Mesothelial cell of epicardium (in vitro differentiated cells): ENCODE results near the gene RNF13. TPM values are rescaled to one million over a fixed set of nuclear protein-coding genes. Genes with fewer than 3 reads are reported as not detected.
"Not testable (repeated sequence)": the region's sequence is repeated elsewhere in the genome, so short reads cannot be mapped to it uniquely, and the experiment has no call there.

ENCODE experiments used
- DNase-seq, 2 experiments: peaks; one replicate each; pipeline ENCODE4 v3.0.0; 2021; ENCODE audit warnings: low spot score in 2 of 2; ENCODE audit not compliant: unreplicated experiment in 2 of 2
- H3K27ac Mint-ChIP-seq: 2 replicates; pipeline ENCODE4 v1.8.0; 2021; ENCODE audit warnings: mixed read lengths
- H3K27me3 Mint-ChIP-seq: 2 replicates; pipeline ENCODE4 v1.8.0; 2021; ENCODE audit warnings: low read depth, mixed read lengths
- H3K36me3 Mint-ChIP-seq: 2 replicates; pipeline ENCODE4 v1.8.0; 2021; ENCODE audit warnings: mixed read lengths
- H3K4me1 Mint-ChIP-seq: 2 replicates; pipeline ENCODE4 v1.8.0; 2021; ENCODE audit warnings: mixed read lengths
- H3K4me3 Mint-ChIP-seq: 2 replicates; pipeline ENCODE4 v1.8.0; 2021; ENCODE audit warnings: mild to moderate bottlenecking, moderate library complexity, mixed read lengths
- H3K9me3 Mint-ChIP-seq: 2 replicates; pipeline ENCODE4 v1.8.0; 2021; ENCODE audit warnings: mixed read lengths
- total RNA-seq: library from RNA; stranded (reverse); gene quantifications from 3 replicates; pipeline ENCODE4 v1.2.1, GENCODE V29; 2021
- TF ChIP-seq, protein P1 (sequence below): fragments of 200-600 bp; sonication (generic); IDR thresholded peaks from one replicate; pipeline ENCODE4 v1.5.0; 2021; ENCODE audit warnings: antibody characterized with exemption; ENCODE audit not compliant: unreplicated experiment

RNF13 gene
- total RNA-seq, 1 donor from 2014 or later, result 29.8 TPM

DNA sequence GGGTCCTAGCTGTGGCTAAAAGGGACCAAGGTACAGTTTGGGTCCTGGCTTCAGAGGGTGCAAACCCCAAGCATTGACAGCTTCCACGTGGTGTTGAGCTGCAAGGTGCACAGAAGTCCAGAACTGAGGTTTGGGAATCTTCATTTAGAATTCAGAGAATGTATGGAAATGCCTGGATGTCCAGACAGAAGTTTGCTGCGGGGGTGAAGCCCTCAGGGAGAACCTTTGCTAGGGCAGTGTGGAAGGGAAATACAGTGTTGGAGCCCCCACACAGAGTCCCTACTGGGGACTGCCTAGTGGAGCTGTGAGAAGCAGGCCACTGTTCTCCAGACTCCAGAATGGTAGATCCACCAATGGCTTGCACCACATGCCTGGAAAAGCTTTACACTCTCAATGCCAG is 17.9 kb downstream of the RNF13 start:
- Mint-ChIP-seq H3K4me3 (no peak overlapping the region), H3K4me1 (no peaks in the 10 kb centered on the region), H3K36me3 (peaks cover 49% of the 10 kb centered on the region), H3K27me3 (no peaks in the 10 kb centered on the region), H3K27ac (no peak overlapping the region), H3K9me3 (peaks cover 48% of the 10 kb centered on the region)
- no peak for DNase-seq
- TF ChIP-seq, protein P1, sequence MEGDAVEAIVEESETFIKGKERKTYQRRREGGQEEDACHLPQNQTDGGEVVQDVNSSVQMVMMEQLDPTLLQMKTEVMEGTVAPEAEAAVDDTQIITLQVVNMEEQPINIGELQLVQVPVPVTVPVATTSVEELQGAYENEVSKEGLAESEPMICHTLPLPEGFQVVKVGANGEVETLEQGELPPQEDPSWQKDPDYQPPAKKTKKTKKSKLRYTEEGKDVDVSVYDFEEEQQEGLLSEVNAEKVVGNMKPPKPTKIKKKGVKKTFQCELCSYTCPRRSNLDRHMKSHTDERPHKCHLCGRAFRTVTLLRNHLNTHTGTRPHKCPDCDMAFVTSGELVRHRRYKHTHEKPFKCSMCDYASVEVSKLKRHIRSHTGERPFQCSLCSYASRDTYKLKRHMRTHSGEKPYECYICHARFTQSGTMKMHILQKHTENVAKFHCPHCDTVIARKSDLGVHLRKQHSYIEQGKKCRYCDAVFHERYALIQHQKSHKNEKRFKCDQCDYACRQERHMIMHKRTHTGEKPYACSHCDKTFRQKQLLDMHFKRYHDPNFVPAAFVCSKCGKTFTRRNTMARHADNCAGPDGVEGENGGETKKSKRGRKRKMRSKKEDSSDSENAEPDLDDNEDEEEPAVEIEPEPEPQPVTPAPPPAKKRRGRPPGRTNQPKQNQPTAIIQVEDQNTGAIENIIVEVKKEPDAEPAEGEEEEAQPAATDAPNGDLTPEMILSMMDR, result no peak

GRCh38 chr3:149831321-149831720 is 18.3 kb downstream of the RNF13 start:
- TF ChIP-seq, protein P1, result no peak
- H3K27ac Mint-ChIP-seq, result no peak overlapping the region
- H3K36me3 Mint-ChIP-seq, result peaks cover 53% of the 10 kb centered on the region

DNA sequence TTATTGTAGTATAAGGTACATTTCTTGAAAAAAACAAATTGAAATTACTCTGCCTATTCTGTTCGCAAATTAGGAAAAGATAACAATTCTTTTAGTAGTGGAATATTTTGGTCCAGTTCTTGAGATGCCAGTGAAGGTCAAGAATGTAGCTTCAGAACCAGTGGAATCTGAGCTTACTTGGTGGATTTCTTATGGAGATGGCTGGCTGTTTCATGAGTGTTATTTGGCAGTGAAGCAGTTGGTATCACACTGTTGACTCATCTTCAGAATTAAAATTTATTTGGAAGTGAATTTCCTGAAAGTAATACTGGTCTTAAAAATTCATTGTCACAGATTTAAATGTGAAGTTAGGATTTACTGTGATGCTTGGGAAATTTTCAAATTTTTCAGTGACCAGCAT is 19.1 kb downstream of the RNF13 start:
- no peaks in the 10 kb centered on the region for H3K27me3 Mint-ChIP-seq
- TF ChIP-seq, protein P1, result no peak
- H3K9me3 Mint-ChIP-seq, result peaks cover 59% of the 10 kb centered on the region
- peaks cover 58% of the 10 kb centered on the region for H3K36me3 Mint-ChIP-seq
- no peak for DNase-seq
- H3K27ac Mint-ChIP-seq, result no peak overlapping the region
- H3K4me3 Mint-ChIP-seq, result no peak overlapping the region
- no peaks in the 10 kb centered on the region for H3K4me1 Mint-ChIP-seq

More at GRCh38 chr3:149831321-149831720, 18.3 kb downstream of the RNF13 start:
- DNase-seq, result no peak
- no peaks in the 10 kb centered on the region for H3K27me3 Mint-ChIP-seq
- H3K4me3 Mint-ChIP-seq, result no peak overlapping the region
- no peaks in the 10 kb centered on the region for H3K4me1 Mint-ChIP-seq
- H3K9me3 Mint-ChIP-seq, result peaks cover 53% of the 10 kb centered on the region

- Mint-ChIP-seq H3K27ac (no peak overlapping the region), H3K36me3 (peaks cover 70% of the 10 kb centered on the region), H3K4me3 (no peak overlapping the region), H3K4me1 (no peaks in the 10 kb centered on the region), H3K9me3 (peaks cover 70% of the 10 kb centered on the region), H3K27me3 (no peaks in the 10 kb centered on the region)
- no peak for DNase-seq
- TF ChIP-seq, protein P1, result no peak
These were observed 20.2 kb downstream of the RNF13 start for GRCh38 chr3:149833241-149833640.

DNA sequence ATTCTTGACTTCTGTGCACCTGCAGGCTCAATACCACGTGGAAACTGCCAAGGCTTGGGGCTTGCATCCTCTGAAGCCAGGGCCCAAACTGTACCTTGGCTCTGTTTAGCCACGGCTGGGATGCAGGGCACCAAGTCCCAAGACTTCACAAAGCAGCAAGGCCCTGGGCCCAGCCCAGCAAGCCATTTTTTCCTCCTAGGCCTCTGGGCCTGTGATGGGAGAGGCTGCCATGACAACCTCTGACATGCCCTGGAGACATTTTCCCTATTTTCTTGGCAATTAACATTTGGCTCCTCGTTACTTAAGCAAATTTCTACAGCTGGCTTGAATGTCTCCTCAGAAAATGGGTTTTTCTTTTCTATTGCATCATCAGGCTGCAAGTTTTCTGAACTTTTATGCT is 25.5 kb downstream of the RNF13 start:
- H3K4me3 Mint-ChIP-seq, DNase-seq, H3K4me1 Mint-ChIP-seq, H3K27me3 Mint-ChIP-seq, H3K27ac Mint-ChIP-seq: not testable (repeated sequence)
- Mint-ChIP-seq H3K36me3 (peaks cover 47% of the 10 kb centered on the region), H3K9me3 (peaks cover 51% of the 10 kb centered on the region)

- not testable (repeated sequence) for H3K27me3 Mint-ChIP-seq, H3K4me1 Mint-ChIP-seq, DNase-seq, H3K27ac Mint-ChIP-seq, H3K4me3 Mint-ChIP-seq
- H3K9me3 Mint-ChIP-seq, result peaks cover 44% of the 10 kb centered on the region
- H3K36me3 Mint-ChIP-seq, result peaks cover 40% of the 10 kb centered on the region
These were observed 26.5 kb downstream of the RNF13 start for GRCh38 chr3:149839469-149839868.

DNA sequence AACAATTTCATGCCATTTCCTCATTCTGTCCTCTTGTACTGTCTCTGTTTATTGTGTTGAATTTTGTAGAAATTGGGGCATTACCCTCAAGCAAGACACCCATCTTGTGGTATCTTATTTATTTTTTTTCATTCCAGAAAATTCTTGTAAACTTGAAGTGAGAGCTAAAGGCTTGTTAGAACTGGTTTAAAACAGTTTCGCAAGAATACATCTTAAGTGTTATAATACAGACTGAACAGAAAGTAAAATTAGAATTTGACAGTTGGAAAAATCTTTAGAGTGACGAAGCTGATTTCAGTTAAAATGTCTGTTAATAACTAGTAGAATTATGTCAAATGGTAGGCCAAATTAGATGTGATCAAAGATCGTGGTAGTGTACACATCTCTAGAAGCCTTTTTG is 26.9 kb downstream of the RNF13 start:
- DNase-seq, result no peak
- H3K36me3 Mint-ChIP-seq, result peaks cover 36% of the 10 kb centered on the region
- no peak overlapping the region for H3K4me3 Mint-ChIP-seq
- peaks cover 39% of the 10 kb centered on the region for H3K9me3 Mint-ChIP-seq
- H3K4me1 Mint-ChIP-seq, result peaks cover 7% of the 10 kb centered on the region
- no peaks in the 10 kb centered on the region for H3K27me3 Mint-ChIP-seq
- TF ChIP-seq, protein P1, result no peak
- no peak overlapping the region for H3K27ac Mint-ChIP-seq
